Heart right ventricle (tissue), 16 donors: Measurements from ENCODE around the gene NPAS4. TPM values are rescaled to one million over a fixed set of nuclear protein-coding genes. Genes with fewer than 3 reads are reported as not detected.

Source experiments
- ATAC-seq, 8 donors: fragments of 200-7000 bp; cut with Tn5 transposase; one replicate each; pipeline ENCODE4 v1.9.1; 2020; ENCODE audit warnings: mild to moderate bottlenecking in 8 of 8, moderate library complexity in 8 of 8, moderate number of reproducible peaks in 1 of 8
- DNase-seq, 2 donors: peaks; one replicate each; pipeline ENCODE4 v3.0.0-alpha.2; 2020
- H3K27ac ChIP-seq, 10 donors: fragments of 200-600 bp; sonication (generic) in 2 of 10; one replicate each; pipeline versions ENCODE4 v1.5.0 to v1.8.0; 2020 to 2022; ENCODE audit warnings: mild to moderate bottlenecking in 3 of 10
- H3K27me3 ChIP-seq, 7 donors: fragments of 200-600 bp; one replicate each; pipeline ENCODE4 v1.8.0; 2021 to 2022; ENCODE audit warnings: mild to moderate bottlenecking in 2 of 7
- H3K36me3 ChIP-seq, 9 donors: fragments of 200-600 bp; sonication (generic) in 1 of 9; one replicate each; pipeline versions ENCODE4 v1.5.0 to v1.8.0; 2020 to 2022; ENCODE audit warnings: mild to moderate bottlenecking in 2 of 9
- H3K4me1 ChIP-seq, 9 donors: fragments of 200-600 bp; sonication (generic) in 1 of 9; one replicate each; pipeline versions ENCODE4 v1.5.0 to v1.8.0; 2020 to 2022; ENCODE audit warnings: mild to moderate bottlenecking in 4 of 9
- H3K4me3 ChIP-seq, 10 donors: fragments of 200-600 bp; sonication (generic) in 2 of 10; one replicate each; pipeline versions ENCODE4 v1.5.0 to v1.8.0; 2020 to 2022; ENCODE audit warnings: mild to moderate bottlenecking in 7 of 10, moderate library complexity in 2 of 10
- H3K9me3 ChIP-seq, 11 donors: fragments of 200-600 bp in 10 of 11; sonication (generic) in 2 of 11; one replicate each; pipeline versions ENCODE4 v1.5.0 to v1.8.0; 2013 to 2022; ENCODE audit warnings: mild to moderate bottlenecking in 2 of 11, control low read depth in 1 of 11, moderate library complexity in 1 of 11
- CTCF ChIP-seq, 9 donors: fragments of 200-600 bp; sonication (generic) in 2 of 9; IDR thresholded peaks; one replicate each; pipeline versions ENCODE4 v1.5.0 to v1.8.0; 2021 to 2022; ENCODE audit warnings: antibody characterized with exemption in 9 of 9, mild to moderate bottlenecking in 5 of 9, moderate library complexity in 1 of 9
- WGBS, 2 donors: extraction: QIAGEN DNeasy Blood & Tissue Kit; methylation state at CpG; one replicate each; pipeline ENCODE4 v1.1.7; 2013; ENCODE audit warnings: inconsistent platforms in 1 of 2; 5-methylcytosine and 5-hydroxymethylcytosine counted together
- intact Hi-C, 10 donors: fragments of 100-400 bp; cut with DNase I; formaldehyde crosslinking; loops; one replicate each; pipeline versions ENCODE4 v1.11.1 to v1.14.2; 2022
- polyA plus RNA-seq, 2 donors: library from polyadenylated mRNA; stranded (reverse); fragments of 200-250 nt; gene quantifications; one replicate each; pipeline ENCODE4 v1.2.3, GENCODE V29; 2013
- total RNA-seq, 10 donors: library from RNA; stranded (reverse); fragmentation: NEBNext Ultra II Directional in 3 of 10; extraction: Animal tissue kit (Norgen Biotek cat#: 25700) in 3 of 10; gene quantifications; one replicate each; pipeline versions ENCODE4 v1.2.1 to v1.2.4, GENCODE V29; 2021 to 2023
- donor health status: Arrhythmogenic right ventricular cardiomyopathy.
- donor health status: ischemic (EF 13 %, LVEDD 7.1; RV severe dilation, severe dysfunction).
- donor health status: healthy with polysubstance abuse.
- donor health status: DM: no; HTN: yes; CAD: no.
- donor health status: DM: no; HTN: no; CAD: no.
- donor health status: ischemic (EF 25% LVEDD 6.9; RV normal size, moderate dysfunction).
- donor health status: ischemic (EF 25% LVEDD 5.7; RV mildly dilated, moderate dysfunction).
- donor health status: healthy.
- donor health status: DM: yes; HTN: yes; CAD: no.
- donor health status: Ischemic cardiomyopathy.
- donor health status: ischemic (EF 35%, LVEDD 5.7; RV mildly dilated, moderate dysfunction).
- donor health status: nonischemic (EF 11% LVEDD 7.7; RV severe dilation, severe dysfunction).
- donor health status: DM: yes; HTN: yes; CAD: no.
- donor health status: PGD.
- donor health status: ischemic (EF 29% LVEDD 5.4; RV normal size, mild dysfunction).
- donor health status: nonischemic (EF 23%, LVEDD 6.1; RV moderate dilation, normal function).

The NPAS4 gene
- total and polyA plus RNA-seq, 12 donors = 0.04 TPM; not detected in 11

GRCh38 chr11:66386171-66387069 lies 34.4 kb upstream of the NPAS4 start:
- peak; percentile 78 to 97 (median 94) for TF ChIP-seq CTCF (IDR thresholded peaks at IDR 0.05)
- H3K27ac ChIP-seq = peak overlapping the region in 1 of 10 donors; percentile 1
- WGBS, 2 donors = 8% methylated on average over 20 of the region's 20 CpGs

GRCh38 chr11:66388780-66389386 lies 32.0 kb upstream of the NPAS4 start:
- TF ChIP-seq CTCF (IDR thresholded peaks at IDR 0.05) = peak; percentile 50 to 79 (median 73)
- Histone ChIP-seq H3K4me3 (no peak overlapping the region), H3K4me1 (peaks cover 0 to 14% (median 8%) of the 10 kb centered on the region in 9 donors), H3K9me3 (no peaks in the 10 kb centered on the region), H3K27me3 (peaks cover 0 to 33% (median 0%) of the 10 kb centered on the region in 7 donors), H3K36me3 (no peaks in the 10 kb centered on the region), H3K27ac (no peak overlapping the region)
- DNase-seq = peak; percentile 28 to 66
- intact Hi-C loops = loop anchor here in 9 of 10 donors (2.0 to 10.0 kb wide), 5 partner anchors 42 to 84 kb away; partner anchors contain the start of genes B4GAT1 (in 3 of the 9), BRMS1 (in 3 of the 9) and CD248 (in 1 of the 9)
- 27 to 31% methylated on average over 8 of the region's 8 CpGs for WGBS, 2 donors
- peak in 7 of 8 donors; percentile 20 to 83 (median 55) for ATAC-seq

More at GRCh38 chr11:66386171-66387069, 34.4 kb upstream of the NPAS4 start:
- no peaks in the 10 kb centered on the region for H3K9me3 ChIP-seq
- DNase-seq (peak; percentile 79 to 82), ATAC-seq (peak in 7 of 8 donors; percentile 49 to 78 (median 65))
- peaks cover 0 to 14% (median 8%) of the 10 kb centered on the region in 9 donors for H3K4me1 ChIP-seq
- H3K27me3 ChIP-seq = peaks cover 0 to 15% (median 0%) of the 10 kb centered on the region in 7 donors
- intact Hi-C loops = loop anchor here in 9 of 10 donors (5.0 to 10.0 kb wide), 4 partner anchors 39 to 82 kb away; partner anchors contain the start of genes B4GAT1 (in 3 of the 9), BRMS1 (in 3 of the 9) and CD248 (in 1 of the 9)
- no peaks in the 10 kb centered on the region for H3K36me3 ChIP-seq
- peak overlapping the region in 7 of 10 donors; percentile 6 to 47 (median 17) for H3K4me3 ChIP-seq

GRCh38 chr11:66391322-66391721 lies 29.5 kb upstream of the NPAS4 start:
- ATAC-seq = no peak
- 81 to 86% methylated on average over 6 of the region's 6 CpGs for WGBS, 2 donors
- H3K36me3 ChIP-seq = no peaks in the 10 kb centered on the region
- peaks cover 0 to 8% (median 3%) of the 10 kb centered on the region in 9 donors for H3K4me1 ChIP-seq
- TF ChIP-seq CTCF (IDR thresholded peaks at IDR 0.05) = no peak
- peaks cover 0 to 33% (median 0%) of the 10 kb centered on the region in 7 donors for H3K27me3 ChIP-seq
- no peak overlapping the region for H3K4me3 ChIP-seq
- no peaks in the 10 kb centered on the region for H3K9me3 ChIP-seq
- H3K27ac ChIP-seq = no peak overlapping the region
- intact Hi-C loops = no loop called here
- DNase-seq = no peak

GRCh38 chr11:66393954-66394353 lies 26.9 kb upstream of the NPAS4 start:
- H3K36me3 ChIP-seq = no peaks in the 10 kb centered on the region
- intact Hi-C loops = no loop called here
- no peak overlapping the region for H3K4me3 ChIP-seq
- no peak for TF ChIP-seq CTCF (IDR thresholded peaks at IDR 0.05)
- DNase-seq = no peak
- WGBS, 2 donors = 85% methylated on average over 3 of the region's 3 CpGs
- no peak overlapping the region for H3K27ac ChIP-seq
- ATAC-seq = no peak
- no peaks in the 10 kb centered on the region for H3K9me3 ChIP-seq
- peaks cover 0 to 33% (median 0%) of the 10 kb centered on the region in 7 donors for H3K27me3 ChIP-seq
- H3K4me1 ChIP-seq = no peaks in the 10 kb centered on the region
